K562 (cell line): ENCODE measurements around the gene RAB24. TPM values are rescaled to one million over a fixed set of nuclear protein-coding genes. Genes with fewer than 3 reads are reported as not detected.

Source experiments
- AFF4 ChIP-seq: sonication (generic); formaldehyde crosslinking; IDR thresholded peaks from 2 replicates; pipeline ENCODE4 v1.8.0; 2023; ENCODE audit warnings: mild to moderate bottlenecking, missing genetic modification reagents
- HDAC8 ChIP-seq: fragments of 450-650 bp; IDR thresholded peaks from 2 replicates; pipeline ENCODE4 v1.6.1; 2016; ENCODE audit warnings: mild to moderate bottlenecking, missing genetic modification characterization, moderate library complexity, missing compliant biosample characterization
- ID3 ChIP-seq, 2 experiments: fragments of 250-450 bp in 1 of 2; fragments of 450-650 bp in 1 of 2; sonication (Bioruptor Pico) in 1 of 2; IDR thresholded peaks; 2 replicates each; pipeline versions ENCODE4 v1.6.1 to v1.8.0; 2016 to 2021; ENCODE audit warnings: mild to moderate bottlenecking in 2 of 2, moderate library complexity in 2 of 2, missing compliant biosample characterization in 1 of 2, missing genetic modification characterization in 1 of 2
- NR3C1 ChIP-seq: sonication (generic); formaldehyde crosslinking; IDR thresholded peaks from 2 replicates; pipeline ENCODE4 v1.8.1; 2022; ENCODE audit warnings: missing genetic modification reagents
- PHF21A ChIP-seq: fragments of 450-650 bp; IDR thresholded peaks from 2 replicates; pipeline ENCODE4 v1.6.1; 2017; ENCODE audit warnings: low read depth, borderline replicate concordance
- PTBP1 ChIP-seq: fragments of 200-400 bp; formaldehyde crosslinking; IDR thresholded peaks from 2 replicates; pipeline ENCODE4 v1.6.1; 2017; ENCODE audit warnings: low read depth, low read length
- RBM15 ChIP-seq: fragments of 200-400 bp; formaldehyde crosslinking; IDR thresholded peaks from 2 replicates; pipeline ENCODE4 v1.6.1; 2018; ENCODE audit warnings: mild to moderate bottlenecking, low read length, moderate library complexity; ENCODE audit not compliant: insufficient read depth
- RERE ChIP-seq: sonication (generic); formaldehyde crosslinking; IDR thresholded peaks from 2 replicates; pipeline ENCODE4 v1.8.0; 2023; ENCODE audit warnings: missing genetic modification reagents, mild to moderate bottlenecking, borderline replicate concordance
- RNF2 ChIP-seq: sonication (generic); IDR thresholded peaks from 2 replicates; pipeline ENCODE4 v1.6.1; 2016
- SPI1 ChIP-seq: IDR thresholded peaks from 2 replicates; pipeline ENCODE4 v1.6.1; 2011; ENCODE audit warnings: low read depth, low read length, control low read depth, borderline replicate concordance
- TFE3 ChIP-seq: fragments of 450-650 bp; formaldehyde crosslinking; IDR thresholded peaks from 2 replicates; pipeline ENCODE4 v1.4.0; 2020; ENCODE audit warnings: mild to moderate bottlenecking, mixed read lengths
- VEZF1 ChIP-seq: fragments of 200-800 bp; sonication (Bioruptor generic); IDR thresholded peaks from 2 replicates; pipeline ENCODE4 v1.6.1; 2017; ENCODE audit warnings: missing genetic modification characterization, missing compliant biosample characterization
- polyA plus RNA-seq, 8 experiments: library from polyadenylated mRNA; depleted of rRNA in 4 of 8; stranded (reverse) in 5 of 8; unstranded in 3 of 8; fragments of >200 nt; fragmentation: Nextera tagmentation in 2 of 8; fragmentation: Illumina TruSeq in 1 of 8; extraction: Ambion mirVana in 2 of 8; extraction: Trizol in 1 of 8; gene quantifications; 2 replicates each; pipeline versions ENCODE4 v1.2.1 to v1.2.3, GENCODE V29; 2011 to 2014; ENCODE audit warnings: inconsistent platforms in 1 of 8, missing spikeins in 1 of 8
- total RNA-seq, 7 experiments: library from RNA; depleted of rRNA in 6 of 7; stranded (reverse); fragments of >200 nt in 6 of 7; fragmentation: Illumina TruSeq in 2 of 7; extraction: Trizol in 2 of 7; gene quantifications; 2 replicates each; pipeline versions ENCODE4 v1.2.1 to v1.2.3, GENCODE V29; 2011 to 2021; ENCODE audit warnings: low replicate concordance in 1 of 7

The RAB24 gene
- total and polyA plus RNA-seq, 9 of the 15 experiments (the other 6 are each of a cell fraction or from before 2014, with no cell fraction given): 13.9 to 107 (median 34.8) TPM

GRCh38 chr5:177351392-177352329 is 48.1 kb upstream of the RAB24 start, which contains the start of gene LMAN2 (continued):
- TF ChIP-seq RERE (CRISPR knock-in tag) (no peak), PHF21A (no peak), SPI1 (peak; percentile 81), PTBP1 (no peak), NR3C1 (CRISPR knock-in tag) (no peak), TFE3 (CRISPR knock-in tag) (no peak), RNF2 (0 out of 2 replicates have a peak, but pooled peaks have one; percentile 55), VEZF1 (CRISPR knock-in tag) (peak; percentile 61), ID3 (CRISPR knock-in tag; IDR thresholded peaks at IDR 0.05) (no peak), ID3 (tag; IDR thresholded peaks at IDR 0.05) (0 out of 2 replicates have a peak, but pooled peaks have one; percentile 80), RBM15 (no peak), HDAC8 (no peak), AFF4 (CRISPR knock-in tag) (peak; percentile 91; the same call in 1 of the 2 replicates)
